Stimulated activated naive CD8-positive, alpha-beta T cell treated with anti-CD3 and anti-CD28 coated beads, Interleukin-15, Interleukin-2, amounts not matched to agents 100 ng/mL and 50 ng/mL, for 24 hours (primary cell): ENCODE measurements around the gene PDE4D.

Experiments
- H3K27ac Mint-ChIP-seq: one replicate; pipeline ENCODE4 v1.8.0; 2021; ENCODE audit warnings: mild to moderate bottlenecking, mixed read lengths
- H3K27me3 Mint-ChIP-seq: one replicate; pipeline ENCODE4 v1.8.0; 2021; ENCODE audit warnings: mixed read lengths
- H3K36me3 Mint-ChIP-seq: one replicate; pipeline ENCODE4 v1.8.0; 2021; ENCODE audit warnings: low read depth, mixed read lengths
- H3K4me1 Mint-ChIP-seq: one replicate; pipeline ENCODE4 v1.8.0; 2021; ENCODE audit warnings: low read depth, mixed read lengths
- H3K4me3 Mint-ChIP-seq: one replicate; pipeline ENCODE4 v1.8.0; 2021; ENCODE audit warnings: mild to moderate bottlenecking, mixed read lengths
- H3K9me3 Mint-ChIP-seq: one replicate; pipeline ENCODE4 v1.8.0; 2021; ENCODE audit warnings: mixed read lengths

Gene PDE4D

GRCh38 chr5:59090323-59090722, 803.2 kb downstream of the PDE4D start:
- no peak overlapping the region for H3K27ac Mint-ChIP-seq
- H3K27me3 Mint-ChIP-seq: no peaks in the 10 kb centered on the region
- no peak overlapping the region for H3K4me3 Mint-ChIP-seq
- no peaks in the 10 kb centered on the region for H3K36me3 Mint-ChIP-seq
- H3K4me1 Mint-ChIP-seq: peaks cover 10% of the 10 kb centered on the region
- no peaks in the 10 kb centered on the region for H3K9me3 Mint-ChIP-seq

- peaks cover 10% of the 10 kb centered on the region for H3K4me1 Mint-ChIP-seq
- no peak overlapping the region for H3K4me3 Mint-ChIP-seq
- H3K27ac Mint-ChIP-seq: no peak overlapping the region
- no peaks in the 10 kb centered on the region for H3K9me3 Mint-ChIP-seq
- no peaks in the 10 kb centered on the region for H3K27me3 Mint-ChIP-seq
- H3K36me3 Mint-ChIP-seq: no peaks in the 10 kb centered on the region
These were observed 803.8 kb downstream of the PDE4D start for GRCh38 chr5:59089767-59090166.

GRCh38 chr5:59088546-59088945, 805.0 kb downstream of the PDE4D start:
- no peaks in the 10 kb centered on the region for H3K9me3 Mint-ChIP-seq
- no peaks in the 10 kb centered on the region for H3K27me3 Mint-ChIP-seq
- no peak overlapping the region for H3K27ac Mint-ChIP-seq
- no peaks in the 10 kb centered on the region for H3K36me3 Mint-ChIP-seq
- H3K4me3 Mint-ChIP-seq: no peak overlapping the region
- peaks cover 7% of the 10 kb centered on the region for H3K4me1 Mint-ChIP-seq

GRCh38 chr5:59086024-59086423, 807.5 kb downstream of the PDE4D start:
- H3K36me3 Mint-ChIP-seq: no peaks in the 10 kb centered on the region
- no peaks in the 10 kb centered on the region for H3K9me3 Mint-ChIP-seq
- H3K27ac Mint-ChIP-seq: no peak overlapping the region
- no peak overlapping the region for H3K4me3 Mint-ChIP-seq
- H3K4me1 Mint-ChIP-seq: no peaks in the 10 kb centered on the region
- no peaks in the 10 kb centered on the region for H3K27me3 Mint-ChIP-seq

GRCh38 chr5:59081693-59082092, 811.8 kb downstream of the PDE4D start:
- Mint-ChIP-seq H3K27ac (no peak overlapping the region), H3K9me3 (no peaks in the 10 kb centered on the region), H3K36me3 (no peaks in the 10 kb centered on the region), H3K27me3 (no peaks in the 10 kb centered on the region), H3K4me3 (no peak overlapping the region), H3K4me1 (no peaks in the 10 kb centered on the region)

GRCh38 chr5:59079622-59080620, 813.6 kb downstream of the PDE4D start:
- no peaks in the 10 kb centered on the region for H3K9me3 Mint-ChIP-seq
- no peaks in the 10 kb centered on the region for H3K27me3 Mint-ChIP-seq
- no peak overlapping the region for H3K4me3 Mint-ChIP-seq
- H3K4me1 Mint-ChIP-seq: no peaks in the 10 kb centered on the region
- no peak overlapping the region for H3K27ac Mint-ChIP-seq
- H3K36me3 Mint-ChIP-seq: no peaks in the 10 kb centered on the region

GRCh38 chr5:59071755-59072549, 821.6 kb downstream of the PDE4D start:
- Mint-ChIP-seq H3K4me1 (no peaks in the 10 kb centered on the region), H3K9me3 (no peaks in the 10 kb centered on the region), H3K27me3 (peaks cover 4% of the 10 kb centered on the region), H3K27ac (no peak overlapping the region), H3K36me3 (no peaks in the 10 kb centered on the region), H3K4me3 (no peak overlapping the region)

GRCh38 chr5:59069438-59070079, 824.0 kb downstream of the PDE4D start:
- H3K4me3 Mint-ChIP-seq: no peak overlapping the region
- H3K4me1 Mint-ChIP-seq: peaks cover 8% of the 10 kb centered on the region
- peaks cover 4% of the 10 kb centered on the region for H3K9me3 Mint-ChIP-seq
- H3K36me3 Mint-ChIP-seq: no peaks in the 10 kb centered on the region
- no peak overlapping the region for H3K27ac Mint-ChIP-seq
- H3K27me3 Mint-ChIP-seq: peaks cover 4% of the 10 kb centered on the region

GRCh38 chr5:59067956-59068656, 825.4 kb downstream of the PDE4D start:
- H3K4me3 Mint-ChIP-seq: no peak overlapping the region
- H3K27me3 Mint-ChIP-seq: peaks cover 4% of the 10 kb centered on the region
- peaks cover 8% of the 10 kb centered on the region for H3K4me1 Mint-ChIP-seq
- peaks cover 4% of the 10 kb centered on the region for H3K9me3 Mint-ChIP-seq
- no peak overlapping the region for H3K27ac Mint-ChIP-seq
- no peaks in the 10 kb centered on the region for H3K36me3 Mint-ChIP-seq

- peaks cover 8% of the 10 kb centered on the region for H3K4me1 Mint-ChIP-seq
- H3K27ac Mint-ChIP-seq: no peak overlapping the region
- H3K4me3 Mint-ChIP-seq: no peak overlapping the region
- H3K9me3 Mint-ChIP-seq: peaks cover 4% of the 10 kb centered on the region
- no peaks in the 10 kb centered on the region for H3K36me3 Mint-ChIP-seq
- peaks cover 4% of the 10 kb centered on the region for H3K27me3 Mint-ChIP-seq
These were observed 827.0 kb downstream of the PDE4D start for GRCh38 chr5:59066367-59067163.

GRCh38 chr5:59065554-59065953, 828.0 kb downstream of the PDE4D start:
- H3K9me3 Mint-ChIP-seq: peaks cover 4% of the 10 kb centered on the region
- H3K4me3 Mint-ChIP-seq: no peak overlapping the region
- H3K36me3 Mint-ChIP-seq: no peaks in the 10 kb centered on the region
- no peak overlapping the region for H3K27ac Mint-ChIP-seq
- H3K4me1 Mint-ChIP-seq: peaks cover 8% of the 10 kb centered on the region
- no peaks in the 10 kb centered on the region for H3K27me3 Mint-ChIP-seq

GRCh38 chr5:59064293-59064692, 829.2 kb downstream of the PDE4D start:
- Mint-ChIP-seq H3K9me3 (peaks cover 4% of the 10 kb centered on the region), H3K36me3 (no peaks in the 10 kb centered on the region), H3K27me3 (no peaks in the 10 kb centered on the region), H3K27ac (no peak overlapping the region), H3K4me3 (no peak overlapping the region), H3K4me1 (peaks cover 8% of the 10 kb centered on the region)

- Mint-ChIP-seq H3K27me3 (no peaks in the 10 kb centered on the region), H3K36me3 (no peaks in the 10 kb centered on the region), H3K9me3 (peaks cover 4% of the 10 kb centered on the region), H3K27ac (no peak overlapping the region), H3K4me1 (peaks cover 8% of the 10 kb centered on the region), H3K4me3 (no peak overlapping the region)
These were observed 830.4 kb downstream of the PDE4D start for GRCh38 chr5:59062986-59063683.
